Activated CD8-positive, alpha-beta T cell treated with anti-CD3 and anti-CD28 coated beads, Interleukin-2, amount 10 ng/mL, durations not matched to agents 7 days and 5 days (primary cell): ENCODE measurements around the gene TRNP1. TPM values are rescaled to one million over a fixed set of nuclear protein-coding genes. Genes with fewer than 3 reads are reported as not detected.

Experiments used
- ATAC-seq: fragments of 150-1000 bp; cut with Tn5 transposase; one replicate; pipeline ENCODE4 v1.10.0; 2021; ENCODE audit warnings: moderate library complexity
- CTCF ChIA-PET: fragments of 350-600 bp; sonication (Branson Sonifier 250); formaldehyde crosslinking; loops from one replicate; lab custom pipeline; 2021; ENCODE audit warnings: antibody characterized with exemption; lab: Charles Lee
- POLR2A ChIA-PET: fragments of 350-600 bp; sonication (Branson Sonifier 250); formaldehyde crosslinking; loops from one replicate; lab custom pipeline; 2021; ENCODE audit warnings: antibody characterized with exemption; lab: Charles Lee
- DNase-seq: peaks from one replicate; pipeline ENCODE4 v3.0.0-alpha.2; 2020
- H3K27ac Mint-ChIP-seq: one replicate; pipeline ENCODE4 v1.8.0; 2021; ENCODE audit warnings: mild to moderate bottlenecking, mixed read lengths
- H3K27me3 Mint-ChIP-seq: one replicate; pipeline ENCODE4 v1.8.0; 2021; ENCODE audit warnings: low read depth, mixed read lengths
- H3K36me3 Mint-ChIP-seq: one replicate; pipeline ENCODE4 v1.8.0; 2021; ENCODE audit warnings: low read depth, mixed read lengths
- H3K4me1 Mint-ChIP-seq: one replicate; pipeline ENCODE4 v1.8.0; 2021; ENCODE audit warnings: low read depth, mixed read lengths
- H3K4me3 Mint-ChIP-seq: one replicate; pipeline ENCODE4 v1.8.0; 2021; ENCODE audit warnings: mild to moderate bottlenecking, mixed read lengths
- H3K9me3 Mint-ChIP-seq: one replicate; pipeline ENCODE4 v1.8.0; 2022; ENCODE audit warnings: mixed read lengths; ENCODE audit not compliant: insufficient read depth
- total RNA-seq, 2 experiments: library from RNA; stranded (reverse); gene quantifications; one replicate each; pipeline ENCODE4 v1.2.3, GENCODE V29; 2021

Gene TRNP1
- total RNA-seq, 2 experiments from 2014 or later, result not detected

GRCh38 chr1:27036718-27037117 lies 43.2 kb downstream of the TRNP1 start:
- no peaks in the 10 kb centered on the region for H3K36me3 Mint-ChIP-seq
- H3K27ac Mint-ChIP-seq, result no peak overlapping the region
- POLR2A ChIA-PET, result interaction anchor here (0.9 kb wide), 1 partner anchor 113 kb away, joined by 3 read pairs; no protein-coding TSS in a partner anchor
- no peaks in the 10 kb centered on the region for H3K27me3 Mint-ChIP-seq
- H3K4me3 Mint-ChIP-seq, result no peak overlapping the region
- H3K9me3 Mint-ChIP-seq, result no peaks in the 10 kb centered on the region
- DNase-seq, result no peak
- CTCF ChIA-PET, result interaction anchor here (1.2 to 1.4 kb wide), 2 partner anchors 9 to 260 kb away, joined by 3 to 13 read pairs; no protein-coding TSS in a partner anchor
- no peak for ATAC-seq
- H3K4me1 Mint-ChIP-seq, result peaks cover 3% of the 10 kb centered on the region

- ATAC-seq (no peak), DNase-seq (no peak)
- Mint-ChIP-seq H3K27ac (no peak overlapping the region), H3K4me1 (no peaks in the 10 kb centered on the region), H3K9me3 (no peaks in the 10 kb centered on the region), H3K27me3 (peaks cover 3% of the 10 kb centered on the region), H3K4me3 (no peak overlapping the region), H3K36me3 (no peaks in the 10 kb centered on the region)
- ChIA-PET CTCF (interaction anchor here (1.2 to 1.4 kb wide), 2 partner anchors 9 to 260 kb away, joined by 3 to 13 read pairs; no protein-coding TSS in a partner anchor), POLR2A (interaction anchor here (0.9 kb wide), 1 partner anchor 112 kb away, joined by 3 read pairs; no protein-coding TSS in a partner anchor)
Observed at GRCh38 chr1:27037518-27037917, 44.0 kb downstream of the TRNP1 start.

- CTCF ChIA-PET, result no interaction called here
- no peak for ATAC-seq
- Mint-ChIP-seq H3K9me3 (no peaks in the 10 kb centered on the region), H3K27ac (no peak overlapping the region), H3K36me3 (no peaks in the 10 kb centered on the region), H3K4me3 (no peak overlapping the region), H3K4me1 (no peaks in the 10 kb centered on the region), H3K27me3 (peaks cover 3% of the 10 kb centered on the region)
- DNase-seq, result no peak
- POLR2A ChIA-PET, result no interaction called here
Observed at GRCh38 chr1:27038020-27038419, 44.5 kb downstream of the TRNP1 start.

DNA sequence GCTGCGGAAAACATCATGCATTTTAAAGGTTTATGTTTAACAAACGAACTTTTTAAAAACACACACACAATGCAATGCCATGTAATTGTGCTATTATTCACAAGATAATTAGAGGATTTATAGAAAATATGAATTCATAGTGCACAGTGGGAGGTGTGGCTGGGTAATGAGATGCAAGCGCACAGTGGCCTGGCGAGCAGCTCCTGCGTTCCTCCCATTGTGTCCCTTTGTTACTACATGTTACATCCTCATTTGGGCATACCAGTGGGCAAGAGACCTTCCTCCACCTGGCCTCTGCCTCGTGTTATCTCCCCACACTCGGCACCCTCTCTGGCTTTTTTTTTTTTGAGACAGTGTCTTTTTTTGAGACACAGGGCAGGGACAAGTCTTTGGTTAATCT lies 49.2 kb downstream of the TRNP1 start:
- POLR2A ChIA-PET, result no interaction called here
- no peaks in the 10 kb centered on the region for H3K36me3 Mint-ChIP-seq
- no peak for ATAC-seq

GRCh38 chr1:27044613-27045151 lies 51.2 kb downstream of the TRNP1 start:
- no peaks in the 10 kb centered on the region for H3K36me3 Mint-ChIP-seq
- ATAC-seq (peak; percentile 91), DNase-seq (peak; percentile 92)
- ChIA-PET CTCF (interaction anchor here (0.6 to 10.7 kb wide), 51 partner anchors 9 to 681 kb away, joined by 3 to 460 read pairs (median 4); partner anchors contain the start of genes FAM76A, GPR3, TRNP1 and WDTC1), POLR2A (interaction anchor here (1.3 kb wide), 1 partner anchor 67 kb away, joined by 4 read pairs; no protein-coding TSS in a partner anchor)
- H3K4me1 Mint-ChIP-seq, result peaks cover 22% of the 10 kb centered on the region
- H3K4me3 Mint-ChIP-seq, result peak overlapping the region; percentile 73
- H3K27ac Mint-ChIP-seq, result peak overlapping the region; percentile 78
- H3K27me3 Mint-ChIP-seq, result peaks cover 3% of the 10 kb centered on the region
- no peaks in the 10 kb centered on the region for H3K9me3 Mint-ChIP-seq

More for the DNA sequence above, 49.2 kb downstream of the TRNP1 start:
- H3K27me3 Mint-ChIP-seq, result peaks cover 3% of the 10 kb centered on the region
- peaks cover 22% of the 10 kb centered on the region for H3K4me1 Mint-ChIP-seq
- no peak for DNase-seq
- H3K27ac Mint-ChIP-seq, result no peak overlapping the region
- no peak overlapping the region for H3K4me3 Mint-ChIP-seq
- CTCF ChIA-PET, result interaction anchor here (2.3 to 10.7 kb wide), 6 partner anchors 14 to 256 kb away, joined by 12 to 460 read pairs (median 48); partner anchors contain the start of gene TRNP1
- no peaks in the 10 kb centered on the region for H3K9me3 Mint-ChIP-seq

- Mint-ChIP-seq H3K9me3 (no peaks in the 10 kb centered on the region), H3K4me3 (peak overlapping the region; percentile 73), H3K27me3 (peaks cover 3% of the 10 kb centered on the region), H3K36me3 (no peaks in the 10 kb centered on the region), H3K4me1 (peaks cover 22% of the 10 kb centered on the region), H3K27ac (peak overlapping the region; percentile 78)
- ChIA-PET POLR2A (interaction anchor here (1.5 kb wide), 1 partner anchor 54 kb away, joined by 3 read pairs; no protein-coding TSS in a partner anchor), CTCF (interaction anchor here (0.6 to 10.7 kb wide), 51 partner anchors 8 to 652 kb away, joined by 3 to 460 read pairs (median 5); partner anchors contain the start of genes TRNP1, WDTC1 and ZDHHC18)
- peak; percentile 79 for DNase-seq
- peak; percentile 53 for ATAC-seq
Observed at GRCh38 chr1:27045973-27046558, 52.6 kb downstream of the TRNP1 start.

GRCh38 chr1:27047914-27048313 lies 54.4 kb downstream of the TRNP1 start:
- ATAC-seq (no peak), DNase-seq (no peak)
- H3K9me3 Mint-ChIP-seq, result no peaks in the 10 kb centered on the region
- ChIA-PET CTCF (interaction anchor here (10.7 kb wide), 1 partner anchor 48 kb away, joined by 460 read pairs; no protein-coding TSS in a partner anchor), POLR2A (no interaction called here)
- H3K4me3 Mint-ChIP-seq, result no peak overlapping the region
- no peaks in the 10 kb centered on the region for H3K27me3 Mint-ChIP-seq
- H3K4me1 Mint-ChIP-seq, result peaks cover 22% of the 10 kb centered on the region
- H3K27ac Mint-ChIP-seq, result no peak overlapping the region
- H3K36me3 Mint-ChIP-seq, result no peaks in the 10 kb centered on the region

- ATAC-seq (no peak), DNase-seq (no peak)
- Mint-ChIP-seq H3K36me3 (no peaks in the 10 kb centered on the region), H3K4me1 (peaks cover 22% of the 10 kb centered on the region), H3K27me3 (no peaks in the 10 kb centered on the region), H3K27ac (no peak overlapping the region), H3K4me3 (no peak overlapping the region), H3K9me3 (no peaks in the 10 kb centered on the region)
- ChIA-PET POLR2A (no interaction called here), CTCF (interaction anchor here (10.7 kb wide), 1 partner anchor 47 kb away, joined by 460 read pairs; no protein-coding TSS in a partner anchor)
Observed at GRCh38 chr1:27049100-27049499, 55.6 kb downstream of the TRNP1 start.

GRCh38 chr1:27049607-27050006 lies 56.1 kb downstream of the TRNP1 start:
- ATAC-seq (no peak), DNase-seq (peak; percentile 23)
- Mint-ChIP-seq H3K4me1 (peaks cover 18% of the 10 kb centered on the region), H3K36me3 (no peaks in the 10 kb centered on the region), H3K27me3 (no peaks in the 10 kb centered on the region), H3K9me3 (no peaks in the 10 kb centered on the region), H3K4me3 (no peak overlapping the region), H3K27ac (no peak overlapping the region)
- ChIA-PET POLR2A (no interaction called here), CTCF (interaction anchor here (10.7 kb wide), 1 partner anchor 46 kb away, joined by 460 read pairs; no protein-coding TSS in a partner anchor)

Other genes with a start within 250 kb of the TRNP1 start
- gene PIGV, start 205.7 kb upstream of the TRNP1 start, total RNA-seq, result 10 to 100 TPM; 19.9 to 20.3 TPM
- gene ZDHHC18, start 167.0 kb upstream of the TRNP1 start, total RNA-seq, result 10 to 100 TPM; 47.6 to 50.9 TPM
- gene SFN, start 130.5 kb upstream of the TRNP1 start, total RNA-seq, result 1 to 10 TPM; 1.8 to 1.9 TPM
- 10 to 100 TPM; 28.9 to 32.8 TPM for gene GPN2, start 103.4 kb upstream of the TRNP1 start, total RNA-seq
- gene GPATCH3, start 93.2 kb upstream of the TRNP1 start, total RNA-seq, result 10 to 100 TPM; 14.9 to 16.4 TPM
- gene NR0B2, start 79.7 kb upstream of the TRNP1 start, total RNA-seq, result not detected
- gene NUDC, start 71.9 kb upstream of the TRNP1 start, total RNA-seq, result 10 to 100 TPM; 85.1 to 91.2 TPM
- not detected for gene KDF1, start 33.2 kb upstream of the TRNP1 start, total RNA-seq
- not detected for gene TENT5B, start 19.2 kb downstream of the TRNP1 start, total RNA-seq
- gene SLC9A1, start 161.4 kb downstream of the TRNP1 start, total RNA-seq, result 10 to 100 TPM; 28.3 to 29.0 TPM
- gene WDTC1, start 240.9 kb downstream of the TRNP1 start, total RNA-seq, result 10 to 100 TPM; 24.7 to 25.0 TPM